GM19238 (cell line): ENCODE results near the gene KRTAP22-2.

Source experiments
- DNase-seq: peaks from one replicate; pipeline ENCODE4 v3.0.0; 2011; ENCODE audit warnings: low spot score; ENCODE audit not compliant: insufficient read length

Gene KRTAP22-2

DNA sequence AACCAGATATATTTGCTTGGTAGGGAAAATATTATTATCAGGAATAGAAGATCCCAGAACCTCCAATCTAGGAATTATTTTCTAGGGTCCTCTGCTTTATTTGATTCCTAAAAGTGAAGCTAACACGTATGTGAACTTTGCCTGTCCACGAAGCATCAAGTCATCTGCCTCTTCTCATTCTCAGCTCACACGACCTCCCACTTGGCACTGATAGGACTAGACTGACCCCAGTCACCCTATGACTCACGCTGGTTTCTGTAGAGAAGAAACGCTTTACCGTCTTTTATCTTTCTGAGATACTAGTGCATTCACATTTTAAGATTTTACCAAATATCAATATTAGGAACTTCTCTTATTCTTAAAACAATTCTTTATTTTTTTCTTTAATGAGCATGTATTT is 27.1 kb downstream of the KRTAP22-2 start:
- no peak for DNase-seq

DNA sequence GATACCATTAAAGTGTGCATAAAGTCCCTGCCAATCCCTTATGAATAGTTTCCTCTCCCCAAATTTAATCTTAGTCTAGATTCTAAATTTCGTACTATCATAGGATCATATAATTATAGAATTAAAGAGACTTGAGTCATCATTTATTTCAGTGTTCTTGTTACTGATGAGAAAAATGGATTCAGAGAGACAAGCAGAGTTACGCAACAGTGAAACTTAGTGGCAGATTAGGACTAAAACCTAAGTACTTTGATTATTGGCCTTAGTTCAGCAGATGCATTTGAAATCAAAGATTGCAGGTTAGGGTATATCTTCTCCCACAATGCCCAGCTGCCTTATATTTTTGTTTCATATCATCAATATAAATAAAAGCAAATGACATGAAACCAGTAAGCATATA is 28.2 kb downstream of the KRTAP22-2 start:
- DNase-seq = no peak

DNA sequence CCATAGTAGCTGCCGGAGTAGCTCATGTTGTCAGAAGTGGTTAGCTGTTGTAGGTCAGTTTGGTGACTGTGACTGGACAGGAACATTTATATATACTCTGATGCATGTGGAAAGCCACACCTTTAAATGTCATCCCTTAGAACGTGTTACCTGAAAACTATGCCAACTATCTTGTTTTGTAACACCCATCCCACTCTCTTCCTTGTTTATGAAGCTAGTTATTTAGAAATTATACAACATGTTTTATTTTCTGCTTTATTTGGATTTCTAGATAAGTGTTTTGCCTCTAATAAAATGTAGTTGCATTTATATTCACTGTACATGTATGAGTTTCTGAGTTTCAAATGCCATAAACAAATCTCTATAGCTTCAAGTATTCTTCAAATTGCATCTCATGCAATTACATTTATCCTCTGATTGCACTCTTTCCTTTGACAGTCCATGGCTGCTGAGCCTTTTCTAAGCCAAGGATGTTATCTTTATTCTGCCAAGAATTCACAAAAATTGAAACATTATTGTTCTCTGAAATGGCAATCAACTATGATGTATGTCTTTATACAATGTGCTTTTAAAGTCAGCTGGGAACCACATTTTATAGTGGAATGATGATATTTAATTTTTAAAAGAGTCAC is 28.8 kb downstream of the KRTAP22-2 start, which contains the start of gene KRTAP19-7:
KRTAP19-7 (minus strand) TSS at position 51 of the 632 bp plus-strand sequence; CDS start at position 26, 25 bp downstream.
- no peak for DNase-seq

DNA sequence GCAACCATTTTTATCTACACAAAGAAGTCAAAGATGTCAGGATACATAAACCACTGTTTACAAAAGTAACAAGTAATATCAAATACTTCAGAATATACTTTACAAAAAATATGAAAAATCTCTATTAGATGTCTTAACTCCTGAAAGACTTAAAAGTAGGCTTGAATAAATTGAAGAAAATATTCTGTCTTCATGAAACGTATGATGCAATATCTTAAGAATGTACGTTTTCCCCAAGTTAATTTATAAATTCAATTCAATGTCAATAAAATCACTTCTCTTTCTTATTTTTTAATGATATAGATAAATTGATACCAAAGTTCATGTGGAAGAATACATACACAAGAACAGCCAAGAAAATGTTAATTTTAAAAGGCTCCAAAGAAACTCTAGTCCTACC is 35.1 kb downstream of the KRTAP22-2 start:
- no peak for DNase-seq

DNA sequence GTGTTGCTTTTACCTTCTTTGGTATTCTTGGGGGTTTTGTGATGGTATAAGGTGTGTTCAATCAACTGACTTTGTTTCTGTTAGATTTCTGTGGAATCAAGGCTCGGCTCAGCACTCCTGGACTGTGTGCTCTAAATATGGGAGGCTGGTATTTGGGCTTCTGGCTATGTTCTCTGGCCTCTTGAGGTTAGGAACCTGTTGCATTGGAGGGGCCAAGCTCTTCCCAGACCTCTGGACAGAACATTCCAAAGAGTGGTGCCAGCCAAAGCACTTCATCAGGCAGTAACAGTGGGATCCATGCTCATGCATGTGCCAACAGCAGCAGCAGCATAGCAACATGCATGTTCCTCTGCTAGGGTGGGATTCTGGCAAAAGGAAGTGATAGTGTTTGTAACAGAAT is 37.4 kb downstream of the KRTAP22-2 start:
- DNase-seq = no peak

DNA sequence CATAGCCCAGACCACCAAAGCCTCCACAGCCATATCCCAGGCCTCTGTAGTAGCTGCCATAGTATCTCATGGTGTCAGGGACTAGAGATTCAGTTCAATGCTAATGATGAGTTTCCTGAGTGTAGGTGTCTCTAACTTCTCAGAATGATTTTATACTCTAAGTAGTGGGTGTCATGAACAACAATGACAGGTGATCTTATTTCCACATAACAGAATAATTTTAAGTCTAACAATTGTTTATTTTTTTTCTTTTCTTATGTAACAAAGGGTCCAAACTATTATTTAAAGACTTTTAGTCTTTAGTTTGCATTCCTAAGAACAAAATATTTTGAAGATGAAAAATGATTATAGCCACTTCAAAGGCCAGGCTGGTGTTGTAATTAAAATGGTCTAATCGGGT is 48.4 kb downstream of the KRTAP22-2 start, which contains the start of gene KRTAP19-6:
KRTAP19-6 (minus strand) TSS at position 101 of the 400 bp plus-strand sequence; CDS start at position 70, 31 bp downstream.
- no peak for DNase-seq
